Loucy (cell line): ENCODE results near the gene HMX2.

ENCODE experiments used
- CTCF ChIP-seq: fragments of 200-600 bp; sonication (generic); conservative IDR thresholded peaks from 2 replicates; pipeline ENCODE4 v1.5.1; 2014; ENCODE audit warnings: mild to moderate bottlenecking, antibody characterized with exemption, low read length
- EZH2phosphoT487 ChIP-seq: fragments of 200-600 bp; IDR thresholded peaks from 2 replicates; pipeline ENCODE4 v1.6.1; 2018; ENCODE audit warnings: antibody characterized with exemption, mild to moderate bottlenecking, moderate library complexity, borderline replicate concordance

- TF ChIP-seq CTCF (no peak), EZH2phosphoT487 (no peak)
Observed at GRCh38 chr10:123147635-123148413, at the start of gene HMX2.
